HCT116 (cell line): ENCODE data around the gene B3GALT5.

ENCODE experiments used
- CEBPB ChIP-seq: IDR thresholded peaks from 2 replicates; pipeline ENCODE4 v1.6.1; 2012; ENCODE audit warnings: low read depth
- EGR1 ChIP-seq: IDR thresholded peaks from 2 replicates; pipeline ENCODE4 v1.6.1; 2012; ENCODE audit warnings: low read depth
- FOSL1 ChIP-seq: IDR thresholded peaks from 2 replicates; pipeline ENCODE4 v1.6.1; 2012; ENCODE audit warnings: low read depth
- POLR2A ChIP-seq: IDR thresholded peaks from 2 replicates; pipeline ENCODE4 v1.7.0; 2011; ENCODE audit warnings: borderline replicate concordance; ENCODE audit not compliant: insufficient read depth, insufficient read length; ENCODE audit errors: extremely low read depth
- TF ChIP-seq, protein P1 (sequence below), 3 experiments: fragments of 200-600 bp in 1 of 3; sonication (generic) in 1 of 3; IDR thresholded peaks in 2 of 3; conservative IDR thresholded peaks in 1 of 3; 2 replicates each; pipeline ENCODE4 v1.5.1; 2012 to 2017; ENCODE audit warnings: low read depth in 2 of 3, low read length in 2 of 3, antibody characterized with exemption in 1 of 3, borderline replicate concordance in 1 of 3, control low read depth in 1 of 3, mild to moderate bottlenecking in 1 of 3, mixed read lengths in 1 of 3, mixed run types in 1 of 3, moderate library complexity in 1 of 3; ENCODE audit not compliant: insufficient read depth in 1 of 3
- TF ChIP-seq, protein P2 (sequence below): IDR thresholded peaks from 2 replicates; pipeline ENCODE4 v1.6.1; 2012

DNA sequence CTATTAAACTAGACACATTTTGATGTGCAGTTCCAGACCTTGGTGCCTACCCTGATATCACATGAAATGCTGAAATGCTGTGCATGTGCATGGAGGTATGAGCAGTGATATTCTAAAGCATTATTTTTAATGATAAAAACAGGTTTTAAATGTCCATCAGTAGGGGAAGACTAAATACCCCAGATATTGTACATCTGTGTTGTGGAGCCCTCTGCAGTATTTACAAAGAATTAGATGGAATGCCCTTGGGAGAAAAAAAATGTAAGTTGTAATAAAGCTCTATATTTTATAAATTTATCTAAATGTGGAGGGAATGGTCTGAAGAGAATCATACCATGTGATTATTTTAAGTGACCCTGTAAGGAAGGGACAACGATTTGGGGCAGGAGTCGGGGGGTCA, 93.1 kb downstream of the B3GALT5 start:
- TF ChIP-seq, protein P1, sequence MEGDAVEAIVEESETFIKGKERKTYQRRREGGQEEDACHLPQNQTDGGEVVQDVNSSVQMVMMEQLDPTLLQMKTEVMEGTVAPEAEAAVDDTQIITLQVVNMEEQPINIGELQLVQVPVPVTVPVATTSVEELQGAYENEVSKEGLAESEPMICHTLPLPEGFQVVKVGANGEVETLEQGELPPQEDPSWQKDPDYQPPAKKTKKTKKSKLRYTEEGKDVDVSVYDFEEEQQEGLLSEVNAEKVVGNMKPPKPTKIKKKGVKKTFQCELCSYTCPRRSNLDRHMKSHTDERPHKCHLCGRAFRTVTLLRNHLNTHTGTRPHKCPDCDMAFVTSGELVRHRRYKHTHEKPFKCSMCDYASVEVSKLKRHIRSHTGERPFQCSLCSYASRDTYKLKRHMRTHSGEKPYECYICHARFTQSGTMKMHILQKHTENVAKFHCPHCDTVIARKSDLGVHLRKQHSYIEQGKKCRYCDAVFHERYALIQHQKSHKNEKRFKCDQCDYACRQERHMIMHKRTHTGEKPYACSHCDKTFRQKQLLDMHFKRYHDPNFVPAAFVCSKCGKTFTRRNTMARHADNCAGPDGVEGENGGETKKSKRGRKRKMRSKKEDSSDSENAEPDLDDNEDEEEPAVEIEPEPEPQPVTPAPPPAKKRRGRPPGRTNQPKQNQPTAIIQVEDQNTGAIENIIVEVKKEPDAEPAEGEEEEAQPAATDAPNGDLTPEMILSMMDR (IDR thresholded peaks at IDR 0.05 in 2 of 3, conservative IDR thresholded peaks at IDR 0.05 in 1 of 3; ENCODE audit: borderline replicate concordance in 1 of 3, insufficient read depth in 1 of 3, low read depth in 2 of 3, low read length in 2 of 3), result peak in 1 of 3 experiments; percentile 42; a peak in 2 of 6 replicates
- TF ChIP-seq EGR1 (no peak), POLR2A (no peak), FOSL1 (no peak), CEBPB (no peak)
- TF ChIP-seq, protein P2, sequence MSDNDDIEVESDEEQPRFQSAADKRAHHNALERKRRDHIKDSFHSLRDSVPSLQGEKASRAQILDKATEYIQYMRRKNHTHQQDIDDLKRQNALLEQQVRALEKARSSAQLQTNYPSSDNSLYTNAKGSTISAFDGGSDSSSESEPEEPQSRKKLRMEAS, result no peak
